NCI-H2171 (cell line): ENCODE results near the gene NNMT.

Experiments
- DNase-seq: peaks from one replicate; lab custom pipeline; 2025; lab: John Stamatoyannopoulos, UW

The NNMT gene

GRCh38 chr11:114348200-114349191, 52.3 kb downstream of the NNMT start:
- no peak for DNase-seq

DNA sequence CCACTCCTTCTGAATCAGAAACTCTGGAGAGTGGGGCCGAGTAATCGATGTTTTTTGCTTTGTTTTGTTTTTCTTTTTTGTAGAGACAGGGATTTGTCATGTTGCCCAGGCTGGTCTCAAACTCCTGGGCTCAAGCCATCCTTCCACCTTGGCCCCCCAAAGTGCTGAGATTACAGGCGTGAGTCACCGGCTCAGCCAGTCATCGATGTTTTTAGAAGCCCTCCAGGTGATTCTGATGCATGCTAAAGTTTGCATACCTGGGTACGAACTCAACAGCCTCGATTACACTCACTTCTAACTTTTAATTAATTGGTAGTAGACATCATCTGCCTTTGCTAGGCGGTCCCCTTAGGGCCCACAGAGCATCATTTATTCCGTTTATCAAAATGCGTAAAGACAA, 53.8 kb downstream of the NNMT start:
- no peak for DNase-seq

DNA sequence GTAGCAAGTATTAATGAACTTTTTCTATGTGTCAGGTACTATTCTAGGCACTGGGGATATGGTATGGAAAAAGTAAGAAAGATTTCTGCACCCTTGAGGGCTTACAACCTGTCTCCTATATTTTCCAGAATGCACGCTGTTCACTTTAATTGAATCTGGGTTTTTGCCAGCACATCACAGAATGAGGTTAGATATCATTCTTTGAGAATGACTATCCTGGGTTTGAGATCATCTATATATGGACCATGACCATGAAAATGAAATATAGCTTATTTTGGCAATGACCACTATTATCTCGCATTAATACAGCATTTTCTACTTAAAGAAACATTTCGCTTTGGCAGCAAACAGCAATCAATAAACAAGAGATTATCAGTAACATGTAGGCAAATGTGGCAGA, 57.2 kb downstream of the NNMT start:
- no peak for DNase-seq

DNA sequence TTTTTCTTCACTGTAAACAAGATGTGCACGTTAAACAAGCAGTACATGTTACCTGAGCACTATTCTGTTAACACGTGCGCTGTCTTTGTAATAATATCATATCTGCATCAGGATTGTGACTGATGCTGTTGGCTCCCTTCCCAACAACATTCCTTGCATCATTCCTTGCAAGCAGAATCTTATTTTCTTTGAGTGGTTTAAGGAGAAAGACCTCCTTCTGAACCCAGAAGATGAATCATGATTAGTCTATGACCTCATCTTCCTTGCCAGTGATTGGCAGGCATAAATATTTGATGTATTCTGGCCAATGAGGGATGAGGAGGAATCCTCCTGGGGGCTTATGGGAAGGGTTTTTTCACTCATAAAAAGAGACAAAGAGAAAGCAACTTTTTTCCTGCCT, 57.9 kb downstream of the NNMT start:
- no peak for DNase-seq

DNA sequence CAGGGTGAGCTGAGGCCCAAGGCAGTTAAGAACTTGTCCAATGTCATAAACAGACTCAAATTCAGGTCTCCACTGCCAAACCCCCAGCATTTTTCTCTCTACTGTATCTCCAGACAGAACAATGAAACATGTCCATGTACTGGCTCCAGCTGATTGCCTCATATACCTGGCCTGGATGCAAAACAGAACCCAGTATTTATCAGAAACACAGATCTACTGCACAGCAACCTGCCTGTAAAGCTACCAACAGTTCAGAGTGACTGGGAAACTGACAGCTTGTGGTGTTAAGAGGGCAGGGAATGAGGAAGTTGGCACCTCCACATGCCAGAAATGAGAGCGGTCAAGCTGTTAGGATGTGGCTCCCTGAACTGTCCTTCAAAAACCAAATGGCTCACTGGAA, 62.5 kb downstream of the NNMT start:
- DNase-seq: no peak

DNA sequence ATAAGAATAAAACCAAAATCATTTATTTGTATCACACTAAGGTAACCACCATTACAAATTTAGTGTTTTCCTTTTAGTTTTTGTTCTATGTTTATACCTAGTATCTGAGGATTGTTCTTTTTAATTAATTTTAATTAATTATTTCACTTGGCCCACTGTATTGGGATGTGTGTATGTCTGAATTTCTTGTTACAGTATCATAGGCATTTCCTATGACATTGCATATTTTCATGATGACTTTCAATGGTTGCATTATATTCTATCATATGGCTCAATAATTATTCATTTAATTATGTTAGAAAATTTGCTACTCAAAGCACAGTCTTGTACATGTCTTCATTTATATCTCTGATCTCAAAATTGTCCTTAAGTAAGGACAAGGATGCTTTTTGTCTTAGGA, 63.1 kb downstream of the NNMT start:
- no peak for DNase-seq

DNA sequence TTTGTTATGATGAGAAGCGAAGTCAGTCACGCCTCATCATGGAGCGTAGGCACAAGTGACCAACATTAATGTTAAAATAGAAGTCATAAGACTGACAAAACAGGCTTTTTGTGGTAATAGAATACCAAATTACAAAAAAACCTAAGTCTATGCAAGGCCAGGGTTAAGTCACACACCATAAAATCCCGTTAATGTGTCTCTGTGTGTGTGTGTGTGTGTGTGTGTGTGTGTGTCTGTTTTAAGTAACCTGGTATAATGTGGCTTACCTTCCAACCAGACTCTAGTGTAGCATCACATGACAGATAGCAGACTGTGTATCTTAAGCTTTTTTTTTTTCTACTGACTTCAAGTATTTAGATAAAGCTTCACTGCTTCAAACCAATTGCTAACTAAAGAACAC, 66.1 kb downstream of the NNMT start:
- no peak for DNase-seq

GRCh38 chr11:114362958-114363357, 66.8 kb downstream of the NNMT start:
- DNase-seq: no peak
